HEK293T (cell line): ENCODE measurements around the gene ART4.

Experiments
- ARNT ChIP-seq: fragments of 450-650 bp; IDR thresholded peaks from 2 replicates; pipeline ENCODE4 v1.6.1; 2017; ENCODE audit warnings: mild to moderate bottlenecking
- BHLHE40 ChIP-seq: fragments of 450-650 bp; IDR thresholded peaks from 2 replicates; pipeline ENCODE4 v1.6.1; 2016; ENCODE audit warnings: mild to moderate bottlenecking, moderate library complexity, borderline replicate concordance
- ELF4 ChIP-seq: fragments of 450-650 bp; IDR thresholded peaks from 2 replicates; pipeline ENCODE4 v1.6.1; 2017; ENCODE audit warnings: antibody characterized with exemption
- FOXA1 ChIP-seq: fragments of 450-650 bp; IDR thresholded peaks from 2 replicates; pipeline ENCODE4 v1.6.1; 2016; ENCODE audit warnings: mild to moderate bottlenecking
- FOXM1 ChIP-seq: fragments of 450-650 bp; IDR thresholded peaks from 2 replicates; pipeline ENCODE4 v1.6.1; 2017; ENCODE audit warnings: mild to moderate bottlenecking, borderline replicate concordance
- SP1 ChIP-seq: fragments of 450-650 bp; IDR thresholded peaks from 2 replicates; pipeline ENCODE4 v1.6.1; 2017
- SUZ12 ChIP-seq: fragments of 450-650 bp; IDR thresholded peaks from 2 replicates; pipeline ENCODE4 v1.6.1; 2016; ENCODE audit warnings: mild to moderate bottlenecking
- TARDBP ChIP-seq: fragments of 450-650 bp; IDR thresholded peaks from 2 replicates; pipeline ENCODE4 v1.6.1; 2016
- ZNF384 ChIP-seq: fragments of 450-650 bp; IDR thresholded peaks from 2 replicates; pipeline ENCODE4 v1.6.1; 2016
- TF ChIP-seq, protein P1 (sequence below): fragments of 450-650 bp; IDR thresholded peaks from 2 replicates; pipeline ENCODE4 v1.6.1; 2016

DNA sequence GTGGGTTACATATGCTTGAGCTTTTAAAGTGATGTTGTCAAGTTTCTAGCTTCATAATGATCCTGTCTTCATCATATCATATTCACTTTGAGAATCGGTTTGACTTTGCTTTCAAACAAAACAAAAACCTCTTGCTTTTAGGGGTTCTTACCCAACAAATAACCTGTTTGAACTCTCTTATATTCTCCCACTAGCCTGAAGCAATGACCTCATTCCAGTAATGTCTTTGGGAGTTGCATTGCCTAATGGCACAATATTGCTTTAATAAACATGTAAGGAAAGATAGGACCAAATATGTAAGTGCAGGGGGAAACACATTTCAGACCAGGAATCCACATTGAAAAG lies 67.7 kb downstream of the ART4 start:
- TF ChIP-seq FOXM1 (no peak), SP1 (no peak), BHLHE40 (no peak), ARNT (no peak), ELF4 (no peak), TARDBP (no peak), ZNF384 (no peak), SUZ12 (no peak), FOXA1 (no peak)
- TF ChIP-seq, protein P1, sequence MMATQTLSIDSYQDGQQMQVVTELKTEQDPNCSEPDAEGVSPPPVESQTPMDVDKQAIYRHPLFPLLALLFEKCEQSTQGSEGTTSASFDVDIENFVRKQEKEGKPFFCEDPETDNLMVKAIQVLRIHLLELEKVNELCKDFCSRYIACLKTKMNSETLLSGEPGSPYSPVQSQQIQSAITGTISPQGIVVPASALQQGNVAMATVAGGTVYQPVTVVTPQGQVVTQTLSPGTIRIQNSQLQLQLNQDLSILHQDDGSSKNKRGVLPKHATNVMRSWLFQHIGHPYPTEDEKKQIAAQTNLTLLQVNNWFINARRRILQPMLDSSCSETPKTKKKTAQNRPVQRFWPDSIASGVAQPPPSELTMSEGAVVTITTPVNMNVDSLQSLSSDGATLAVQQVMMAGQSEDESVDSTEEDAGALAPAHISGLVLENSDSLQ: no peak
